CMK (cell line): Measurements from ENCODE around the gene GPC2.
"Not testable (repeated sequence)": the region's sequence is repeated elsewhere in the genome, so short reads cannot be mapped to it uniquely, and the experiment has no call there.

ENCODE experiments used
- DNase-seq: peaks from one replicate; pipeline ENCODE4 v3.0.0-alpha.2; 2010; ENCODE audit warnings: low read depth

GPC2 gene

DNA sequence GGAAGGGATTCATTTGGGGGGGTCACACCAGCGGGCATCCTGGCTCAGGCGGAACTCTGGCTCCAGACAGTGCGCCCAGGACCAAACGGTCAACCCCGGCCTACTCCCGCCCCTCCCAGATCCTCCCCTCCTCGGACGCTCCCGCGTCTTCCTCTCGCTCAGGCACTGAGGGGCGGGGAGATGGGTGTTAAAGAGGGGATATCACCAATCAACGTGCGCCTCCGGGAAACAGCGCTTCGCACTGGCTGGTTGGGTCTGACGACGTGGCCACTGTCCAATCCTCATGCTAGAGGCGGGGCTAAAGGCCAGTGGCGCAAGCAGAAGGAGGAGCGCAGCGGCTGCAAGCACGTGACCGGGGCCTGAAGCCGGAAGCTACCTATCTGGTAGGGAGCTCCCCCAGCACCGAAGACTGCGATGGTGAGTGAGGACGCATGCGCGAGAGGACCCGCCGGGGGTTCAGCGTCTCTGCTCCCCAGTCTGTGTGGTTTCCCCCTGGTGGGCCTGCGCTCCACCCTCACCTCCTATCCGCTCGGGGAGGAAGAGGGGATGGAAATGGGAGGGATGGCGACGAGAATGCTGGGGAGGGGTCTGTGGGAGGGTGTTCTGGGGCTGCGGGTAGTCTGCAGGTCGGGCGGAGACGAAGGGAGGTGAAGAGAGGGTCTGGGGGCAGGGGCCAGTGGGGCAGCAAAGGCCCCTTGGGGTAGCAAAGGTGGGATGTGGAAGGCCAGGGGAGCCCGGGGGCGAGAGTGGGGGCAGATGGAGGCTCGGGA is 28.4 kb downstream of the GPC2 start, which contains the start of gene LAMTOR4:
TSS of gene LAMTOR4 (plus strand) at position 360 of the 770 bp plus-strand sequence. CDS start at position 415, 55 bp downstream.
- DNase-seq: peak; percentile 99

DNA sequence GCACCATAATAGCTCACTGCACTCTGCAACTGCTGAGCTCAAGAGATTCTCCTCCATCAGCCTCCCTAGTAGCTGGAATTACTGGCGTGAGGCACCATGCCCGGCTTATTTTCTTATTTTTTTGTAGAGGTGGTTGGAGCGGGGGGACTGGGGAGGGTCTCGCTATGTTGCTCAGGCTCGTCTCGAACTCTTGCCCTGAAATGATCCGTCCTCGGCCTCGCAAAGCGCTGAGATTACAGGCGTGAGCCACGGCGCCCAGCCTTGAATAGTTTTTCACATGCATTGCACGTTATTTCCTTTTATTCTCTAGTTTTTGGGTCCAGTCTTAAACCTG is 29.0 kb downstream of the GPC2 start:
- no peak for DNase-seq

DNA sequence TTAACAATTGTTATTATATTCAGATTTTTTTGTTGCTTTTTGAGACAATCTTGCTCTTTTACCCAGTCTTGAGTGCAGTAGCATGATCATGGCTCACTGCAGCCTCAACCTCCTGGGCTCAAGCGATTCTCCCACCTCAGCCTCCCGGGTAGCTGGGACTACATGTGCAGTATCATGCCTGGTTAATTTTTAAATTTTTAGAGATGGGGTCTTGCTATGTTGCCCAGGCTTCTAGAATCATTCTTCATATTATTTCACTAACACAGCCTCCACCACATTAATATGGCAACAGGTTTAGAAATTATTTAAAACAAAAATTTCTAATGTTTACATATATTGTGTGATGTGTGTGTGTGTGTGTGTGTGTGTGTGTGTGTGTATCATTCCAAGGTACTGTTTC is 29.9 kb downstream of the GPC2 start:
- DNase-seq: no peak

DNA sequence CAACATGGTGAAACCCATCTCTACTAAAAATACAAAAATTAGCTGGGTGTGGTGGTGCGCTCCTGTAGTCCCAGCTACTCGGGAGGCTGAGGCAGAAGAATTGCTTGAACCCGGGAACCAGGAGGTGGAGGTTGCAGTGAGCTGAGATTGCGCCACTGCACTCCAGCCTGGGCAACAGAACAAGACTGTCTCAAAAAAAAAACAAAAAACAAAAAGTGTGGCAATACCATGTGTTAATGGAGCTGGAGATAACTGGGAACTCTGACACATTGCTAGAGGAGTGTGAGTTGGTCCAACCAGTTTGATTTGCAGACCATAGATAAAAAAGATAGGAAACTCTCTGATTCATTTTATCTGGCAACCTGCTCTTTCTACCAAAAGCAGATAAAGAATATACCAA is 30.8 kb downstream of the GPC2 start:
- not testable (repeated sequence) for DNase-seq

GRCh38 chr7:100142461-100142860 is 34.7 kb downstream of the GPC2 start:
- no peak for DNase-seq

GRCh38 chr7:100141555-100141949 is 35.6 kb downstream of the GPC2 start:
- no peak for DNase-seq

- DNase-seq: no peak
Measured at GRCh38 chr7:100137851-100138760, 39.1 kb downstream of the GPC2 start.

- DNase-seq: no peak
Measured at GRCh38 chr7:100132697-100133151, 44.5 kb downstream of the GPC2 start.

DNA sequence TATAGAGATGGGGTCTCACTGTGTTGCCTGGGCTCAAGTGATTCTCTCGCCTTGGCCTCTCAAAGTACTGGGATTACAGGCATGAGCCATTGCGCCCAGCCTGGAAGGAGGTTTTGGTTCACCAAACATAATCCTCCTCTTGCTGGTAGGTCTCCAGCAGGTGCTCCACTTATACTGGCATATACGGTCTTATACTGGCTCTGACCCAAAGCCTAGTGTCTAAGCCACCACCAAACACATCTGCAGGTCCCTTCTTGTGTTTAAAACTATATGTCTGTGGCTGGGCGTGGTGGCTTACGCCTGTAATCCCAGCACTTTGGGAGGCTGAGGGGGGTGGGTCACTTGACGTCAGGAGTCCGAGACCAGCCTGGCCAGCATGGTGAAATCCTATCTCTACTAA is 45.1 kb downstream of the GPC2 start:
- no peak for DNase-seq

GRCh38 chr7:100130608-100131453 is 46.4 kb downstream of the GPC2 start:
- peak; percentile 47 for DNase-seq

GRCh38 chr7:100130220-100130607 is 47.0 kb downstream of the GPC2 start:
- not testable (repeated sequence) for DNase-seq

GRCh38 chr7:100128637-100128963 is 48.6 kb downstream of the GPC2 start:
- no peak for DNase-seq

- no peak for DNase-seq
Measured at GRCh38 chr7:100127866-100128636, 49.1 kb downstream of the GPC2 start.

DNA sequence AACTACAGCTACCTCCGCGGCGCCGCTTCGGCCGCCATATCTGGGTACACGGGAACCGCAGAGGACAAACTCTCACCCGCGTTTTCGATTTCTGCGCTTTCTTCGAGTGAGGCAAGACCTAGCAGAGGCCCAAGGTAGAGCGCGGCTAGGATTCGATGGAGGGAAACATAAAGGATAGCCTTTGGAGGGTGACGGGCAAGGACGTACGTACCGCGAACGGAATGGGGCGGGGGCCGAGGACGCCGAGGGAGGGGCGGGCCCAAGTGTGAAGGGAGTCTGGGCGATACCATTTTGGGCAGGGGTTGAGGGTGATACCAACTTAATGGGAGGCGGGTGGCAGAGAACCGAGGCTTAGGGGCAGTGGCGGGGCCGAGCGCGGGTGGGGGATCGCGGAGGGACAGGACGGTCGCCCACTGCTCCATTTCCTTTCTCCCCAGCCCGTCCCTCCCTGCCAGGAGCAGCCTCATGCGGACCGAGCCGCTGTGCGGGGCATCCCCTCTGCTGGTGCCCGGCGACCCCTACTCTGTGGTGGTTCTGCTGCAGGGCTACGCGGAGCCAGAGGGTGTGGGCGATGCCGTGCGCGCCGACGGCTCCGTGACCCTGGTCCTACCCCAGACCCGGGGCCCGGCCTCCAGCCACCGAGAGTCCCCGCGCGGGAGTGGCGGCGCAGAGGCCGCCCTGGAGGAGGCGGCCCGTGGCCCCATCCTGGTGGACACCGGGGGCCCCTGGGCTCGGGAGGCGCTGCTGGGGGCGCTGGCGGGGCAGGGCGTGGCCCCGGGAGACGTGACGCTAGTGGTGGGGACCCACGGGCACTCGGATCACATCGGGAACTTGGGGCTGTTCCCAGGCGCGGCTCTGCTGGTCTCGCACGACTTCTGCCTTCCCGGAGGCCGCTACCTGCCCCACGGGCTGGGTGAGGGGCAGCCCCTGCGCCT is 50.0 kb downstream of the GPC2 start, which contains the start of gene MBLAC1:
TSS of gene MBLAC1 (plus strand) at position 37 of the 935 bp plus-strand sequence. CDS start at position 466, 429 bp downstream.
- peak; percentile 83 for DNase-seq

DNA sequence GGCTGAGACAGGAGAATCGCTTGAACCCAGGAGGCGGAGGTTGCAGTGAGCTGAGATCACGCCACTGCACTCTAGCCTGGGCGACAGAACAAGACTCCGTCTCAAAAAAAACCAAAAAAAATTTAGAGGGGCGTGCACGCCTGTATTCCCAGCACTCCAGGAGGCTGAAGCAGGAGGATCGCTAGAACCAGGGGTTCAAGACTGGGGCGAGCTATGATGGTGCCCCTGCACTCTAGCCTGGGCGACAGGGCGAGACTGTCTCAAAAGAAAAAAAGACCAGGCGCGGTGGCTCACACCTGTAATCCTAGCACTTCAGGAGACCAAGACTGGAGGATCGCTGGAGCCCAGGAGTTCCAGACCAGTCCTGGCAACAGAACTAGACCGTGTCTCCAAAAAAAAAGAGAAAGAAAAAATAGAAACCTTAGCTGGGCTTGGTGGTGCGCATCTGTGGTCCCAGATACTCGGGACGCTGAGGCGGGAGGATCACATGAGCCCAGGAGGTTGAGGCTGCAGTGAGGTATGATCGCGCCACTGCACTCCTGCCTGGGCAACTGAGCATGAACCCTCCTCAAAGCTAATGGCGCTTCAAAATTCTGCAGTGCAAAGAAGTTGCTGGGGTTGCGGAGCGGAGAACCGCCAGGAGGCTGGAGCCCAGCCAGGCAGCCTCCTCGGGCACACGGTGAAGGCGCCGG is 50.8 kb downstream of the GPC2 start:
- DNase-seq: no peak

DNA sequence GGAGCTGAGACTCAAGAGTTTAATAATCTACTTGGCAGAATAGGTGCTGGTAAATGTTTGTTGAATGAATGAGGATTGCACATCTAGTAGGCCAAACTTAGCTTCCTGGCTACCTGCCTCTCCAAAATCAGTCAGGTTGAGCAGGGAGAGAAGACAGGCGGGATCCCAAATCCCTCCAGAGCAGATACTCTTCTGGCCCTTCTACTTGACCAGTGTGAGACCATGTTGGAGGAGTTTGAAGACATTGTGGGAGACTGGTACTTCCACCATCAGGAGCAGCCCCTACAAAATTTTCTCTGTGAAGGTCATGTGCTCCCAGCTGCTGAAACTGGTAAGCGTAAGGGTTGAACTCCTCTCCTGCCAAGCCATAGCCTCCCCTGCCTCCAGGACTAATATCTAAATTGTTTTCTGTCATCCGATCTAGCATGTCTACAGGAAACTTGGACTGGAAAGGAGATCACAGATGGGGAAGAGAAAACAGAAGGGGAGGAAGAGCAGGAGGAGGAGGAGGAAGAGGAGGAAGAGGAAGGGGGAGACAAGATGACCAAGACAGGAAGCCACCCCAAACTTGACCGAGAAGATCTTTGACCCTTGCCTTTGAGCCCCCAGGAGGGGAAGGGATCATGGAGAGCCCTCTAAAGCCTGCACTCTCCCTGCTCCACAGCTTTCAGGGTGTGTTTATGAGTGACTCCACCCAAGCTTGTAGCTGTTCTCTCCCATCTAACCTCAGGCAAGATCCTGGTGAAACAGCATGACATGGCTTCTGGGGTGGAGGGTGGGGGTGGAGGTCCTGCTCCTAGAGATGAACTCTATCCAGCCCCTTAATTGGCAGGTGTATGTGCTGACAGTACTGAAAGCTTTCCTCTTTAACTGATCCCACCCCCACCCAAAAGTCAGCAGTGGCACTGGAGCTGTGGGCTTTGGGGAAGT is 52.6 kb downstream of the GPC2 start:
- no peak for DNase-seq

- DNase-seq: no peak
Measured at GRCh38 chr7:100122568-100122967, 54.6 kb downstream of the GPC2 start.

DNA sequence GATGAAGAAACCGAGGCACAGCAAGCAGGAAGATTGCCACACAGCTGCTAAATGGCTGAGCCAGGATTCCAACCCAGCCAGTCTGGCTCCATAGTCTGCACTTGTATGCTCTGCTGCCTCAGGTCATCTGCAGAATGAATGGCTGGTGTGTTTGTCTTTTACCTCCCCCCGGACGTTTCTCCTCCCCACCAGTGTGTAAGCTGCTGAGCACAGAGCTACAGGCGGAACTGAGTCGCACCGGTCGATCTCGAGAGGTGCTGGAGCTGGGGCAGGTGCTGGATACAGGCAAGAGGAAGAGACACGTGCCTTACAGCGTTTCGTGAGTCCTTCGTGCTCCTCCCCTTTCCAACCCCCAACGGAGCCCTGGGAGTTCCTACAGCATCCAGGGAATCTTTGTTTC is 55.1 kb downstream of the GPC2 start:
- DNase-seq: no peak

GRCh38 chr7:100120733-100121036 is 56.5 kb downstream of the GPC2 start:
- no peak for DNase-seq
